ENCODE measurements around the gene VPS36. TPM values are rescaled to one million over a fixed set of nuclear protein-coding genes. Genes with fewer than 3 reads are reported as not detected.

The VPS36 gene
- total RNA-seq, 1 experiment from 2014 or later: 29.2 TPM

DNA sequence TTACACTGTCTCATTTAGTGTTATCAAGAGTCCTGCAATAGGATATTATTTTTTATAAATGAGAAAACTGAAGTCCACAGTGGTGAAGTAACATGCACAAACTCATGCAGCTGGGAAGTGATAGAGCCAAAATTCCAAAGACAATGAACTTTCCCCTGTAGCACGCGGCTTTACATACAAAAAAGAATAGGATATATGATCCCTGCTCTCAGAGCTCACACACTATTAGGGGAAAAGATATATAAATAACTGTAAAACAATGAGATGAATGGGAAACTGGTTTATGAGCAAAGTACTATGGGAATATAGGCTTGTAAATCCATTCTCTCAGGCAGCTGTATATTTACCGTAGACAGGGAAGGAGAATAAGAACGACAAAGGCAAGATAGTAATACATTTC is 84.1 kb downstream of the VPS36 start:
- Histone ChIP-seq H3K18ac (ENCODE audit: insufficient read length, low read depth, low read length) (no peak overlapping the region), H2AK5ac (ENCODE audit: insufficient read length, low read length) (no peak overlapping the region), H3K27ac (ENCODE audit: insufficient read length, low read depth, low read length) (no peak overlapping the region), H4K5ac (ENCODE audit: insufficient read length, low read depth, low read length) (no peak overlapping the region), H3K4ac (ENCODE audit: low read depth, low read length) (no peak overlapping the region), H3T11ph (ENCODE audit: low read length) (no peak overlapping the region), H4K91ac (ENCODE audit: insufficient read length, low read depth, low read length) (no peak overlapping the region), H2BK12ac (ENCODE audit: insufficient read length, low read depth, low read length) (no peak overlapping the region), H3K79me2 (ENCODE audit: insufficient read depth, low read length) (no peaks in the 10 kb centered on the region), H2BK20ac (ENCODE audit: low read depth, low read length, poor library complexity, severe bottlenecking) (no peak overlapping the region), H3K23me2 (ENCODE audit: insufficient read length, low read depth, low read length, poor library complexity, severe bottlenecking) (no peaks in the 10 kb centered on the region), H4K8ac (replicated peaks; ENCODE audit: insufficient read length, low read depth, low read length) (no peak overlapping the region), H3K9ac (ENCODE audit: extremely low read depth, insufficient read length, low read length) (no peak overlapping the region), H2BK5ac (ENCODE audit: insufficient read length, low read length) (no peak overlapping the region), H3K9me3 (ENCODE audit: control insufficient read depth, low read depth, low read length) (no peaks in the 10 kb centered on the region), H3K23ac (ENCODE audit: insufficient read length, low read depth, low read length) (no peak overlapping the region), H2AFZ (ENCODE audit: low read length) (no peak overlapping the region), H2BK120ac (ENCODE audit: low read depth, low read length, poor library complexity, severe bottlenecking) (no peak overlapping the region), H3K4me1 (ENCODE audit: insufficient read depth, low read length) (no peaks in the 10 kb centered on the region), H3K79me1 (ENCODE audit: insufficient read depth, low read depth, low read length, poor library complexity, severe bottlenecking) (no peaks in the 10 kb centered on the region), H3K4me2 (ENCODE audit: insufficient read depth, insufficient read length, low read length) (no peak overlapping the region), H3K14ac (ENCODE audit: insufficient read depth, low read length) (no peak overlapping the region), H3K56ac (ENCODE audit: insufficient read length, low read depth, low read length) (no peak overlapping the region), H2BK15ac (ENCODE audit: low read depth, low read length) (no peak overlapping the region), H3K27me3 (ENCODE audit: insufficient read depth, low read length) (no peaks in the 10 kb centered on the region), H4K20me1 (ENCODE audit: control insufficient read depth, insufficient read depth, insufficient read length) (no peaks in the 10 kb centered on the region)
- Mint-ChIP-seq H3K36me3 (ENCODE audit: insufficient read depth in 1 of 3, low read depth in 3 of 3) (no peaks in the 10 kb centered on the region), H3K27ac (no peak overlapping the region), H3K9me3 (no peaks in the 10 kb centered on the region), H3K4me3 (no peak overlapping the region), H3K4me1 (peaks cover 2% of the 10 kb centered on the region in 2 experiments; a peak in 2 of 4 replicates), H3K27me3 (ENCODE audit: low read depth) (no peaks in the 10 kb centered on the region)
- DNase-seq: no peak
- TF ChIP-seq, protein P1, sequence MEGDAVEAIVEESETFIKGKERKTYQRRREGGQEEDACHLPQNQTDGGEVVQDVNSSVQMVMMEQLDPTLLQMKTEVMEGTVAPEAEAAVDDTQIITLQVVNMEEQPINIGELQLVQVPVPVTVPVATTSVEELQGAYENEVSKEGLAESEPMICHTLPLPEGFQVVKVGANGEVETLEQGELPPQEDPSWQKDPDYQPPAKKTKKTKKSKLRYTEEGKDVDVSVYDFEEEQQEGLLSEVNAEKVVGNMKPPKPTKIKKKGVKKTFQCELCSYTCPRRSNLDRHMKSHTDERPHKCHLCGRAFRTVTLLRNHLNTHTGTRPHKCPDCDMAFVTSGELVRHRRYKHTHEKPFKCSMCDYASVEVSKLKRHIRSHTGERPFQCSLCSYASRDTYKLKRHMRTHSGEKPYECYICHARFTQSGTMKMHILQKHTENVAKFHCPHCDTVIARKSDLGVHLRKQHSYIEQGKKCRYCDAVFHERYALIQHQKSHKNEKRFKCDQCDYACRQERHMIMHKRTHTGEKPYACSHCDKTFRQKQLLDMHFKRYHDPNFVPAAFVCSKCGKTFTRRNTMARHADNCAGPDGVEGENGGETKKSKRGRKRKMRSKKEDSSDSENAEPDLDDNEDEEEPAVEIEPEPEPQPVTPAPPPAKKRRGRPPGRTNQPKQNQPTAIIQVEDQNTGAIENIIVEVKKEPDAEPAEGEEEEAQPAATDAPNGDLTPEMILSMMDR (conservative IDR thresholded peaks at IDR 0.05): no peak
- no CpG with 5 or more reads among the region's 4 CpGs for WGBS (ENCODE audit: extremely low coverage, insufficient read length, low lambda C conversion rate)

Other genes with a start within 250 kb of the VPS36 start
- 0.22 and 0.26 TPM in 2 replicates for gene THSD1, start 44.5 kb downstream of the VPS36 start, total RNA-seq (2021)
- gene CKAP2, start 4.8 kb upstream of the VPS36 start, total RNA-seq (2021): 72.4 and 72.8 TPM in 2 replicates
- gene HNRNPA1L2, start 191.8 kb upstream of the VPS36 start, total RNA-seq (2021): 10.6 and 11.1 TPM in 2 replicates
- gene SUGT1, start 202.2 kb upstream of the VPS36 start, total RNA-seq (2021): 99.6 and 103 TPM in 2 replicates